Mesenteric fat pad (tissue), 1 donor: Measurements from ENCODE around the gene GSAP. TPM values are rescaled to one million over a fixed set of nuclear protein-coding genes. Genes with fewer than 3 reads are reported as not detected.

Experiments used
- DNase-seq: peaks from one replicate; pipeline ENCODE4 v3.0.0-alpha.2; 2020; ENCODE audit warnings: low spot score
- total RNA-seq: library from RNA; stranded (reverse); fragmentation: NEBNext Ultra II Directional; extraction: Animal tissue kit (Norgen Biotek cat#: 25700); gene quantifications from one replicate; pipeline ENCODE4 v1.2.1, GENCODE V29; 2021
- donor health status: DM: yes; HTN: yes; CAD: no.

GSAP gene
- total RNA-seq, 1 donor from 2014 or later: 22.2 TPM

DNA sequence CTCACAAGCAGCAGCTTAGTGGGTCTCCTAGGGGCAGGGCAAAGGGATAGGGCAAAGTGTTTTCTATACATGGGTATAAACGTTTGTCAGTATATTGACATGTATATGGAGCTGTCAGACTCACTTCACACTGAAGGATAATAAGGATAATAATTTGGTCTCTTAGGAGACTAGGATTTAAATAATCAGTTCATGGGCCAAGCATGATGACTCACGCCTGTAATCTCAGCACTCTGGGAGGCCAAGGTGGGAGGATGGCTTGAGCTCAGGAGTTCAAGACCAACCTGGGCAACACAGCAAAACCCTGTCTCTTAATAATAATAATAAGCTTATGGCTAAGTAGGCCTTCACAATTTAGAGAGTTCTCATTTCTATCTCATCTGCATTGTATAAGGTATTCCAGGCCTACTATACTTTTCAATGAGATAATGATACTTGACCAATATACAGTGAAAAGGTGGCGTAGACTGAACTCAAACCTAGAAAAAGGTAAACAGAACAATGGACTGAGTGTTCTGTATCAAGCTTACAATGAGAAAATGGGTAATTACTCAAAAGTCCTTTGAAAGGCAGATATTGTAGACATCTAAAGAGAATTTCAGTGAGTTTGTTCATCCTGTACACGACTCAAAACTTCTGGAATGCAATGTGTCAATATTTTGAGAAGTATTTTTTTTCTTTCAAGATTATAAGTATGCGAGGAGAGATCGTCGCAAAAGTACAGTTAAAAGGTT lies 7.0 kb downstream of the GSAP start:
- DNase-seq: no peak

GRCh38 chr7:77407906-77408305 lies 8.2 kb downstream of the GSAP start:
- DNase-seq: no peak

DNA sequence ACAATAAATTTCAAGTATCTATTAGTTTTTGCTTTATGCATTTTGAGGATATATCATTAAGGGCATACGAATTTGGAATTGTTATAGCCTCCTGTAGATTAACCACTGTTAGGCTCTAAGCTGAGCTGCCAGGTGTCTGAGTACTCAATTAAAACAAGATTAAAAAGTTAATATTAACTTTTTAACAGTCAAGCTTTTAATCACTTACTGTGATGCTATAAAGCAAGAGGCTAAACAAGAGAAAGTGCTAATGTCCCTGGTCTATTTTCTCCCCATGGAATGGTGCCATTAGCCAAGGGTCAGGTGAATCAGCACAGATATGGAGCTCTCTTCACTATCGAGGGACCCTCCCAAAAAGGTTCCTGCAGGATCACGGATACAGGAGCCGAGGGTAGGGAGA lies 9.7 kb downstream of the GSAP start:
- DNase-seq: no peak

GRCh38 chr7:77404641-77405040 lies 11.5 kb downstream of the GSAP start:
- no peak for DNase-seq

- no peak for DNase-seq
Measured at GRCh38 chr7:77403957-77404356, 12.2 kb downstream of the GSAP start.

- DNase-seq: no peak
Measured at GRCh38 chr7:77402818-77403217, 13.3 kb downstream of the GSAP start.

- no peak for DNase-seq
Measured at GRCh38 chr7:77401002-77401401, 15.1 kb downstream of the GSAP start.

DNA sequence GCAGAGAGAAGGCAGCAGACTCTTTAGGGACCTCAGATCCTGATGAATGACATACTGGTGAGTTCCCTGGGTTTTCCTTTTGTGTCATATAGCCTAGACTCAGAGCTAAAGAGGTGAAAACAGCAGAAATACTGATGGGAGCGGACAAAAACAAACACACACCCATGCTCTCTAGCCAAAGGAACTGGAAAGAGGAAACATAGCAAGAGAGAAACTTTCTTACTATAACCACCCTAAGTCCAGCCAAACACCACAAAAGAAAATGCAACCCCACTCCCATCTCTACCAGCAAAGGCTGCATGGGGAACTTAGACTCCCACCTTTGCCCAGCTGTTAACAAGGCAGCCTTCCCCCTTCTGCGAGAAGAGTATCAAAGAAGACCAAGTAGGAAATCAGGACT lies 16.3 kb downstream of the GSAP start:
- no peak for DNase-seq

DNA sequence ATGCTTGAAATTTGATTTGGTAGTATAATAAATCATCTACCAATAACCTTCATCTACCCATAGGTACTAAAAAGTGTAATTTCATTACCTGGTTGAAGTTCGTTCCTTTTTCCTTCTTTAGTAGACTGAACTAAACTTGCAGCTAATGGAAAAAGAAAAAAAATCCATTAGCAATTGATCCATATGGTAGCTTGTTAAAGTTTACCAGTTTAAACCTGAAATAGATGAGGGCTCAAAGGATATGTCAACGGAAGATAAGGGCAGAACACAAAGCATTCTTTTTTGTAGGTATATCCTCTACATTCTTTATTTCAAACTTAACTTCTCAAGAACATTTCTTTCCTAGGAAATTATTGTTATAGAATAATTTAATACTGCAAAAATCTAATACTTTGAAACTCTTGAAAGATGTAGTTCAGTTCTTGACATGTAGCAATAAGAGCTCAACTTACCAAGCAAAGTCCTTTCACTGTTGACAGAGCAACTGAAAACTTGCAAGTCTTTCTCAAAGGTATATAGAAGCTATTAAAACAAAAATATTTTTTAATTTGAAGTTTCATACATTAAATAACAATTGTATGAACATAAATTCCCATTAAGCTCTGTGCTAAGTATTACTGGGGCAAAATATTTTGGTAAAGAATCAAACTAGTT lies 19.1 kb downstream of the GSAP start:
- DNase-seq: no peak

- DNase-seq: no peak
Measured at GRCh38 chr7:77395626-77396025, 20.5 kb downstream of the GSAP start.

DNA sequence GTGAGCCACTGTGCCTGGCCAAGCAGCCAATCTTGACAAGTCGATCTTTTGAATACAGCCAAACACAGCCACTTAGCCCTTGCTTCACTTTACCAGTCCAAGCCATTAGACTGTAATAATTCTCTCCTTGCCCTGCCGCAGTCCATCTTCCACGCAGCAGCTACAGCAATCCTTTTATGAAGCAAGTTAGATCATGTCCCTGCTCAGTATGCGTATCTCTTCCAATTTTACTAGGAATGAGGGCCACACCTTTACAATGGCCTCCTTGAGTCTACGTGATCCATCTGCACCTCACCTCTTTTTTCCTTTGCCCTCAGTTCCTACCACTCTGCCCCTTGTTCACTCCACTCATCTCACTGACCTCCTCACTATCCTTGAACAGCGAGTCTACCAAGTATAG lies 22.2 kb downstream of the GSAP start:
- no peak for DNase-seq

DNA sequence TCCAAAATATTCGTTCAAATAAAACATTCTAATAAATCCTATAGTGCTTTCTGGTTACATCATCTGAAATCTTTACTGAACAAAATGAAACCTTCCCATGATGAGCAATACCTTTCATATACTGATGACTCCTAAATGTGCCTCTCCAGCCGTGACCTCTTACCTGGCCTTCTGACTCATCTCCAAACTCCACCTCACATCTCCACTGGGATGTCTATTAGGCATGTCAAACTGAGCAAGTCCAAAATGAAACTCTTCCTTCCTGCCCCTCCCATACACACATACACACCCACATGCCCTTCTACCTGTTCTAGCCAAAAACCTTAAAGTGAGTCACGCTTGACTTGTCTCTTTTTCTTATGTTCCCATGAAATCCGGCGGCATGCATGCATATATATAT lies 22.9 kb downstream of the GSAP start:
- DNase-seq: no peak

- no peak for DNase-seq
Measured at GRCh38 chr7:77391230-77391629, 24.9 kb downstream of the GSAP start.

DNA sequence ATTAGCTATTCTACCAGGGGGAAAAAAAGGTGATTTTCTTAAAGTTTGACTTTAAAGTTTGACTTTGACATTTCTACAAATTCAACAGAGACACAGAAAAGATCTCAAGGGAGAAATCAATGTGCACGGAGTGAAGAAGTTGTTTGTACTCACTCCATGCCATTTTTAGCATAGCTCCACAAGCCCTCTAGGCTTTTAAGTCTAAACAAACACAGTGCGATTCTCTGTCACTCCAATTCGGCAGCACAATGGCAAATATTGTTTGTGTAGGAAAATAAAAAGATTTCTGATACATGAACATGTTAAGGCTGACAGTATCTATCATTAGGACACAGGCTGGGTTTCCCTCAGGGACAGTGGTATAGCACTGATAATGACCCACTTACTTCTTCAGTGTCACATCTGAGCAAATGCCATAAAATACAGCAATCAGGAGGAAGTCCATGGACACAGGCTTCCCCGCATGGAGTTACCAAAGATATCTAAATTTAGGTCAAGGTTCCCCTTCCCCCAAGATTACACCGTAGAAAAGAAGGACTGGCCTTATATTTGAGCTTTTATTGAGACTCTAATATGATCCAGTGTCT lies 28.0 kb downstream of the GSAP start:
- DNase-seq: no peak

- no peak for DNase-seq
Measured at GRCh38 chr7:77386165-77386822, 29.9 kb downstream of the GSAP start.

- no peak for DNase-seq
Measured at GRCh38 chr7:77383333-77383740, 32.8 kb downstream of the GSAP start.

DNA sequence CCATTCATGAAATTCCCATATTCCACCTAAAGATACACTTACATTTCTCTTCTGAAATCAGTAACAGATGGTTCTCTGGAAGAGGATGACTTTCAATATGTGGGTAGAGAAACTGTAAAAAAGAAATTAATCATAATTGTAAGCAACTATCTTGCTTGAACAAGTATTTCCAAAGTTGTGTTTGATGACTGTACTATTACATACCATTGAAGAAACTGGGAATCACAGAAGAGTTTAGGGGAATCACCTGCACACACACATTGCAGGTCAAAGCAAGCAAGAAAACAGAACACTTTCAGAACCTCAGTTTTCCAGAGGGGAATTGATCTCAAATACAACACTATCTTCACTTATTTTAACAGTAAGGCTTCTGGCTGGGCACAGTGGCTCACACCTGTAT lies 33.6 kb downstream of the GSAP start:
- DNase-seq: no peak

DNA sequence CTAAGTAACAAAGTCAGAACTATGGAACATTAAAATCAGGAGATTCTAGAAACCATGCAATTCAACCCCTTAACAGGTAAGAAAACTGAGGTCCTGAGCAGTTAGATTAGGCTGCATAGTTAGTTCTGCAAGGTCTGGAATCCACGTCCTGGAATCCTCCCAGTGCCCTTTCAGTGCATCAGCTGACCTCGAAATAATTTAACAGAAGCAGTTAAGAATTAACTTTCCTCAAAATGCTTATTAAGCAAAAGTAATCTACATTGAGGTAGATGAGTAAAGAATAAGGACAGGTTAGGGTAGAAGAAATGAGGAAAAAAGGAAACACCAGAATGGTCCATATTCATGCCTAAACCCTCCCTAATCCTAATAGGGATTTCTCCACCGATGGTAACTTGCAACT lies 37.6 kb downstream of the GSAP start:
- no peak for DNase-seq

DNA sequence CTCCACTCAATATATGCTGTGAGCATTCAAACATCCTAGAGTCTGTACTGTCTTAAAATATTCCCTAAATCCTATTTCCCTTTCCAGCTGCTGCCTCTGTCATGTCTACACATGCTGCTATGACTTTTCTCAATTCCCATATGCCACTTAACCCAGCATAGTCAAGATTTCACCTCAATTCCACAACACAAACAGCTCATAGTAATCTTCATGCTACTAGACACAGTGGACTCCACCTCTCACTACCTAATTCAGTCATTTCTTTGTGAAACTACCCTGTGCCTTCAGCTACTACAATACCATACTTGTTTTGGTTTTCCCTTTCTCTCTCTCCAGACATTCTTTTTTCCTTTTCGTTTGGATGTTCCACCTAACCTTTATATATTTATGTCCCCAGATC lies 45.5 kb downstream of the GSAP start:
- DNase-seq: no peak

- DNase-seq: no peak
Measured at GRCh38 chr7:77368974-77369373, 47.2 kb downstream of the GSAP start.

GRCh38 chr7:77367976-77368375 lies 48.2 kb downstream of the GSAP start:
- no peak for DNase-seq

- DNase-seq: no peak
Measured at GRCh38 chr7:77362905-77363304, 53.2 kb downstream of the GSAP start.
